IPS-NIHi7 (cell line): Measurements from ENCODE around the gene AKIP1.
"Not testable (repeated sequence)": the region's sequence is repeated elsewhere in the genome, so short reads cannot be mapped to it uniquely, and the experiment has no call there.

Experiments used
- DNase-seq: peaks from one replicate; pipeline ENCODE4 v3.0.0; 2012; ENCODE audit warnings: mixed read lengths; ENCODE audit errors: extremely low spot score

Gene AKIP1

DNA sequence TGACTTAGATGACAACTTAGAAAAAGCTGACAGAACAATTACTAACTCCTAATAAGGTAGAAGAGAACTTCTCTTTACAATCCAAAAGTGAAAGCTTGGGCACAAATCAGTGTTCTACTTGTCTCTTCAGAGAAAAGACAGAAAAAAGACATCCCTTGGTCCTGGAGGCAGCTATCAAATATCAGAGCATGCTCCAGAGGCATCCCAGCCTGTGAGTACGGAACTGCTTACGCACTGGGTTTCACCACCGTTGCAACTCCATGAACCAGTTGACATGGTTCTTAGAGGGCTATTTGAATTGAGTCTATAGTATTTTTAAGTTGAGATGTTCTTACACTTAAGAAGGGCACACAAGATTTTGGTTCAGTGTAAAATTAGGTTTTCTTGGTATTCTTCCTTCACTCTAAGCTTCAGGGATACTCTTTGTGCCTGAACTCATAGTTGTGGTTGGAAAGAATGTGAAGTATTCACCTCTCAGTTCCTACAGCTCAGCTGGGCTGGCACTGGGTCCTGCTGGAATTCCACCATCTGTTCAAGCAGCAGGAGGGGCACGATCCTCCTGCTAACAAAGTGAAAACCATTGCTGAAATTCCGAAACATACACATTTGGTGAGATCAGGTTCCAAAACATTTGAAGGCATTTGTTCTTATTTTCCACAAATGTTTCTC, 6.3 kb downstream of the AKIP1 start:
- DNase-seq = peak; percentile 44

DNA sequence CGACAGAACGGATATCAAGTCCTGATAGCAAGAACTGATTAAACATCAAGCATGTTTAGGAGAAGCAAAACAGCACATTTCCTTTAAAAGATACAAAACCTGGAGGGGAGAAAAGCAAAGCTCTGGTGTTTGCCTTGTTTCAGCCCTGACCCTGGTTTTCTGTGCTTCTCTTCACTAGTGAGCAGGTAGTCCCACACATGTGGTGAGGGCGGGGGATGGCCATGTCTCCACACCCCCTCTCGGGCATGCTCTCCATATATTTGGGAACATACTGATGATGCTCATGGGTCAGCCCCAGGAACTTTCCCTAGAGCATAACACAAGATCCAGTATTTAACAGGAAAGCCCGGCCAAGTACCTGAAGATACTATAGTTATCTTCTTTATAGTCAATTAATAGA, 11.7 kb downstream of the AKIP1 start:
- DNase-seq = no peak

DNA sequence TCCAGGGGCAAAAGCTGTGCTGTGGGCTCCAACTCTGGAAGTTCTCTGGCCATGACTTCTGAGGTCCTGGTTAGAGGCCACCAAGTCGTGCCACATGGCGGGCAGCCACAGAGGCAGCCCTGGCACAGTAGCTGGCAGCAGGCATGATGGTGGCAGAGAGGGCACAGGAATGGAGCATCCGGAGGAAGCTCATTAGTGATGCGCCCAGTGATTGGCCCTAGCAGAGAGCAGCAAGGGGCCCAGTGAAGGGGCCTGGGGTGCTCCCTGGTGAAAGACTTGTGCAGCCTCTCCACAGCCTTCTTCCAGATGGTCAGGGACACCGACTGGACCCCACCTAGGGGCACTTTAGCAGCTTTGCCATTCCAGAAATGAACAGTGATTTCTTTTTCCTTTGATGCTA, 14.7 kb downstream of the AKIP1 start:
- DNase-seq = no peak

DNA sequence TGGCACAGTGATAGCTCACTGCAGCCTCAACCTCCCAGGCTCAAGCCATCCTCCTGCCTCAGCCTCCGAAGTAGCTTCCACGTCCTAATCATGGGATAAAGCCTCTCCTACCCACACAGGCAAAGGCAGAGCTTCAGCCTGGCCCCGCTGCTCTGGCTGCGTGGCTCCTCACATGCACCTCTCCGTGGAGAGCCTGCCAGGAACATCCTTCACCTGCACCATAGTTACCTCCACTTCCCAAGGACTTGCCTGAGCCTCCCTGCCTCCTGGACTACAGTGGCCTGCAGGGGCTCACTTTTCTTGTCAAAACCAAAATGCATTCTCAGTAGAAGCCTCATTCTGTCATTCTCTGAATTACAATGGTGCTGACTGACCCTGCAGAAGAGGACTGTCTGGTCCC, 15.2 kb downstream of the AKIP1 start:
- DNase-seq = no peak

DNA sequence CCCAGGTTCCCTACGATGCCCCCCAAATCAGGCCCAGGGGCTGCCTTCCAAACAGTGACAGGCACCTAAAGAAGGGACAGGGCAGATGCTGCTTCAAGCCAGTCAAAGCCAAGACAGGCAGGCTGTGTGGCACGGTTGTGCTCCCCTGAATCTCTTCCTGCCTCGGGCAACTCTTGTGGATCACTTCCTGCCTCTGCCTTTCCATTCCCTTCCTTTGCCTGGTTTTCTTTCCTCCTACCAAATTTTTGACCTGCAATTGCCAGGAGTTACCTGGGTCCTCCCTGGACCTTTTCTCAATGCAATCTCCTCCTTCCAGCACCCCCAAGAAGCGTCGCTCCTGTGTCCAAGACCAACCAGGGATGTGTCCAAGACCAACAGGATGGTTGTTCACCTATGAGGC, 16.2 kb downstream of the AKIP1 start:
- no peak for DNase-seq

DNA sequence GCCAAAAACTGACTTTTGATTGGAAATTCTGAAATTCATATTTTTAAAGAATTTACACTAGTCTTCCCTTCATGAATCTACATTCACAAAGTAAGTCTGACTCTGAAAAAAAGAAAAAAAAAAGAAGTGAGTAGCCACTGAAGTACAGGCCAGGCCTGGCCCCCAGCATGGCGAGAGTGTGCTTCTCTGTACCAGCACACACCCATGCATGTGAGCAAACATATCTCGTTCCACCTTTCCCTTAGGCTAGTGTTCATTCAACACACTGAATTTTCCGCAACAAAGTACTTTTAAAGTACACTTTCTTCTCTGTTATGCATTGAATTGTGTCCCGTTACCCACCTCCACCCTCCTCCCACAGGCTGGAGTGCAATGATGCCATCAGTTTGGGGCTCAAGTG, 17.2 kb downstream of the AKIP1 start:
- no peak for DNase-seq

DNA sequence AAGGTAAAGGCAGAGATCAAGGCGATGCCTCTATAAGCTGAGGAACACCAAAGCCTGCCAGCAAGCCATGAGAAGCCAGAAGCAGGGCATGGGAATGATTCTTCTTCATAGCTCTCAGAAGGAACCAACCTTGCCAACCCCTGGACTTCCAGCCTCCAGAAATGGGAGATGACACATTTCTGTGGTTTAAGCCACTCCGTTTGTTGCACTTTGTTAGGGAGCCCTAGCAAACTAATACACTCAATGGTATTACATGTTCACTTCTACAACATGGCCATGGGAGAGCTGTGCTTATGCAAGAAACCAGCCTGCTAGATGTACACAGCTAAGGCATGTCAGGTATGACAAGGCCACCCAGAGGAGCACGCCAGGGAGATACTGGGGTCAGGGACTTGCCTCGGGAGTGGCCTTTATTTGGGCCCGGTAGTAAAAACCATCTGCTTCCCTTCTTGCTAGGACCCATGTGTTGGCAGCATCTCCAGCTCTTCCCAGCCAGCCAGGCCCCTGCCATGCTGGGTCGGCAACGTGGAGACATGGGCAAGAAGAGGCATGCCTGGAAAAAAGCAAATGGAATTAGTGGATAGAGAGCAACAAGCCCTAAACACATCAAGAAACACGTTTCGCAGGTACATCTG, 18.1 kb downstream of the AKIP1 start:
- DNase-seq = no peak

DNA sequence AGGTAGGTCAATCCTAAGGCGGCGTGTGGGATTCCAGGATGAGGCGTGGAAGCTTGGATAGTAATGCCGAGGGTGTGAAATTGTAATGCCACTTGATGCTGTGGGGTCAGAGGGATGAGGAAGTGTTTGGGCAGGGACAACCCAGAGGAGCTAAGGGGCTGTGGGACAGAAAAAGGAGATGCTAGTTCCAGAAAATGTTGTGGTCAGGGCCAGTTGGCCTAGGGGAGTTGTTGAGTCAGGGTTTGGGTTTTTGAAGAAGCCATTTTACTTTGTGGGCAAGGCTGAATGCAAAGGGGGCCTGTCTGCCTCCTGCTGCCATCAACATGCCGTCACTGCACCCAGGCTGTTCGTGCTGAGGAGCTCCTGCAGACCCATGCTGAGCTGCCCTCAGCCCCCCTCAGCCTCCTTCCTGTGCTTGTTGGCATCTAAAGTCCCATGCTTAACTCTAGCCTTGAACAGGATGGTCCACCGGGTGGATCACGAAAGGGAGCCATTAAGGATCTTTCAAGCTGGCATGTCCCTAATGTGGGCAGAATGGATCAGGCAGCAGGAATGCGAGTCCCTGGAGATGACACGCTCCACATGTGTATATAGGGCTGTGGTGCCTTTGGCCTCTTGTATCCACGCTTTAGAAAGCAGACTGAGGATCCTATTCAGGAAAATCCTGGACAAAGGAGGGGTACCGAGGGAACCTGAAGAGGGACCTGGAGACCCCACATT, 19.6 kb downstream of the AKIP1 start:
- no peak for DNase-seq

DNA sequence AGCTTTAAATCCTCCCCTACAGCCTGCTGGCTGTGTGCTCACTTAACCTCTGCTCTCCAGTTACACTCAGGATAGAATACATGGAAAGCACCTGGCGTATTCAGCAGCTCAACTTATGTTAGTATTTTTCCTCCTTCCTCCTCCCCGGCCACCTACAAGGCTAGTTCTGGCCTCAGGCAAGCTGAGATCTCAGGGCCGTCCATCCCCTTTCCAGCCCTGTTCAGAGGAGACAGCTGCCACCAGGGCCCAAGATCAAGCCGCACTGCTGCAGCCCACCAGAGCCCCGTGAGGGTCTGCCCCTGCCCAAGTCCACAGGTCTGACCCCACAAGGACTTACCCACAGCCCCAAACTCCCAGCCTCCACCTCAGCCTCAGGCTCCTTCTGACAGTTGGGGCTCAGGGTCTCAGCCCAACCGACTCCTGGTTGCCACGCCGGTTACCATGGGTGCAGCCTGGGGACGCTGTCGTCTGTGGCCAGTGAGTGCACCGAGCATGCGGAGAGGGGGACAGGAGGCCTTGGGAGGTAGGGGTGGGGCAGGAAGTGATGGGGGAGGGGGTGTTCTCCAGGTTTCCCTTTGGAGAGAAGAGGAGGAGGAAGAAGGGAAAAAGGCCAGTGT, 21.7 kb downstream of the AKIP1 start, which contains the start of gene C11orf16:
Gene C11orf16 (minus strand): TSS at position 384 of the 617 bp plus-strand sequence. CDS start 639 bp downstream, outside the sequence.
- peak; percentile 44 for DNase-seq

DNA sequence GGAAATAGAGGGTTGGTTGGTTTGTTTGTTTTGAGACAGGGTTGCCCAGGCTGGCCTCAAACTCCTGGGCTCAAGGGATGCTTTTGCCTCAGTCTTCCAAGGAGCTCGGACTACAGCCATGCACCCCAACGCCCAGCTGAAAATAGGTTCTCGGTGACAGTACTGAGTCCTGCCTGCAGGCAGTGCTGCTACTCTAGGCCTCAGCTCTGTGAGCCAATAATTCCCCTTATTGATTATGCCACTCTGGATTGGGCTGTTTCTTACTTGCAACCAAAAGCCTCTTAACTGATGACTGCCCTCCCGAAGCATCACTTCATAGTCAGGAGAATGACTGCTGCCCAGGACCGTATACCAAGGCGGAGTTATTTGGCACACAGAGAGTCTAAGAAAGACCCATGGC, 22.9 kb downstream of the AKIP1 start:
- peak; percentile 40 for DNase-seq

DNA sequence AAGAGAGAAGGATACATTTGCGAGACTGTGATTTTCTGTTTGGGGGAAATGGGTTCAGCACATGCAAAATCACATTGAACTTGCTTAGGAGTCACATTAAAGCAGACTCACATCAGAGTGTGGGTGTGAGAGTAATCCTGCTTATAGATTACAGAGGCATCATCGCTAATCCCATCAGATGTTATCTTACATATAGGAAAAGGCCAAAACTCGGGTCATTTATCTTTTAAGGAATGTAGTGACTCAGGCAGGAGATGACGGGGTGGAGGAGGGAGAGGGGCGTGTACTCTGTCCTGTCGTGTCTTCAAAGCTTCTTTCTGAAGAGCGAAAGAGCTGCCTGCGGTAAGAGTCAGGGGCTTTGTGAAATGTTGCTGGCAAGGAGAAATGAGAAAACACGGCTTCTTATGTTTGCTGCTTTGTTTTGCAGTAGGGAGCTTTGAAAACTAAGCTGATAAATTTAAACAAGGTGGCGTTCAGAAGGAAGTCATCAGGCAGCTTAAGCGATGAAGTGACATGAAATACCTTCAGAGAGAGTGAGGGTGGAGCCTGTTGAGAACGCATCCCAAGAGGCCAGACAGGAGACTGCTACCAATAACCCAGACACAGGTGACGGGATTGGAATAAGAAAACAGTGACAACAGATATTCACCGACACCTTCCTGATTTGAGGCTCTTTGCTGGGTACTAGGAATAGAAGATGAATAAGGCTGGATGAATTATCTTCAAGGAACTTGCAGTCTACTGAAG, 23.9 kb downstream of the AKIP1 start:
- DNase-seq = peak; percentile 49

DNA sequence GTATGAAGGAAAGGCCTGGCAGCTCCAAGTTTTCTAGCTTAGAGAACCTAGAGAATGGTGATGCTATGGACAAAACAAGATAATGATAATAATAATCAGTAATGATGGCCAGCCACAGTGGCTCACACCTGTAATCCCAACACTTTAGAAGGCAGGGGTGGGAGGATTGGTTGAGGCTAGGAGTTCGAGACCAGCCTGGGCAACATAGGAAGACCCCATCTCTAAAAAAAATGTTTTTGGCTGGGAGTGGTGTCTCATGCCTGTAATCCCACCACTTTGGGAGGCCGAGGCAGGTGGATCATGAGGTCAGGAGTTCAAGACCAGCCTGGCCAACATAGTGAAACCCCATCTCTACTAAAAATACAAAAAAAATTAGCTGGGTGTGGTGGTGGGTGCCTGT, 24.8 kb downstream of the AKIP1 start:
- DNase-seq = not testable (repeated sequence)

DNA sequence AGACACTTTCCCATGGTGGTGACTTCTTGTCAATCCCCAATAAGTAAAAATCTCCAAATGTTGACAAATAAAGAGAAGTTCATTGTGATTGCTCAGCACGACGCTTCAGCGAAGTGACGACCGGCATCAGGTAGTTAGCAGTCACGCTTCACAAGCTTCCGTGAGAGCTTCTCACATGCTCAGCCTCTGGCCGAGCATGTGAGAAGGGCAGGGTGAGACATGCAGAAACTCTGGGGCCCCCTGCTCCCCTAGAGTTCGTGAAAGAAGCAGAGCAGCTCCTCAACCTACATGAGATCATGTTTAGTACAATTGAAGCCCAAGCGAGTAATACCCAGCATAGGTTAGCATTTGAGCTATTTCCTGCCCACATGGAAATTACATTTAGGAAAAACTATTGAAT, 26.2 kb downstream of the AKIP1 start:
- DNase-seq = no peak

DNA sequence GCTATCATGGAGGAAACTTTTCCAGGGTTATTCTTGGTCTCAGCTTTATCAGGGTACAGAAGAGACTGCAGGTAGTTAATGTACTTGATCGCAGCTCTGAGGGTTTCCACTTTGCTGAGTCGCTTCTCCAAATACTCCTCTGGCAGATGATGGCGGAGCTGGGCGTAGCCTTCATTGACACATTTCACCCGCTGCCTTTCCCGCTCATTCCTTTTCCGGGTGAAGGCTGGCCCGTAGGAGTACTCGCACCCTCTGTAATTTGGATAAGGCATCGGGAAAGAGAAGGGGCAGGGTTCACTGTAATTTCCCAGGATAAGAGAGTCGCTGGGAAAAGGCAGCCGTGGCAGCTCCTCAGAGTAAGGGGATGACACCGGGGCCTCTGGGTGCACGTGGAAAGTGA, 26.7 kb downstream of the AKIP1 start:
- DNase-seq = no peak

DNA sequence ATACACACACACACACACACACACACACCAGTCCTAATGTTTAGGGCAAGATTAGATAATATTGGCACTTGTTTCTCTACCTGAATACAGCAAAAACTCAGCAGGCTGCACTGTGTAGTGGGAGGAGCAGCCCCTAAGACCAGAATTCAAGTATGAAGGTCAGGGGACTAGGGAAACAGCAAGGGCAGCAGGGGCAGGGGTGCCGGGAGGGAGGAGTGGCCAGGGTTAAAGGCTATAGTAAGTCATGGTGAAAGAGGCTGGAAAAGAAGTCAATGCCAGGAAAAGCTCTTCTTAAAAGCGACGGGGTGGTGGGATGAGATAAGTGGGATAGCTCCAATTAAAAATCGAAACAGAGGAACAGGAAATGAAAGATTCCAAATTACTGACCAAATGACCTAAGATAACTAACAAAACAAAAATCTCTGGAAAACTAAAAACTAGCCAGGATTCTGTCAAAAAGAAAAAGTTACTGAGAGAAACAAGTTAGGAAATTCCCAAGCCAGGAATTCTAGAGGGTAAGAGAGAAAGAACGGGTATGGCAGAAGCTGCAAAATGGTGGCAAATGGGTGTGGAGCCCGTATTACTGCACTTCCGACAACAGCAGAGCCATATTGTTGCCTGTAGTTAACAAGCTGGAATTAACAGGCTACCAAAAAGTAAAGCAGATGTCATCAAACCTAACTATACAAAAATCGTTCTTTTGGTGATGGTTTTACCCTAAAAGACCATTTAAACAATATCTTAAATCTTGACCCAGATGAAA, 30.5 kb downstream of the AKIP1 start:
- no peak for DNase-seq

DNA sequence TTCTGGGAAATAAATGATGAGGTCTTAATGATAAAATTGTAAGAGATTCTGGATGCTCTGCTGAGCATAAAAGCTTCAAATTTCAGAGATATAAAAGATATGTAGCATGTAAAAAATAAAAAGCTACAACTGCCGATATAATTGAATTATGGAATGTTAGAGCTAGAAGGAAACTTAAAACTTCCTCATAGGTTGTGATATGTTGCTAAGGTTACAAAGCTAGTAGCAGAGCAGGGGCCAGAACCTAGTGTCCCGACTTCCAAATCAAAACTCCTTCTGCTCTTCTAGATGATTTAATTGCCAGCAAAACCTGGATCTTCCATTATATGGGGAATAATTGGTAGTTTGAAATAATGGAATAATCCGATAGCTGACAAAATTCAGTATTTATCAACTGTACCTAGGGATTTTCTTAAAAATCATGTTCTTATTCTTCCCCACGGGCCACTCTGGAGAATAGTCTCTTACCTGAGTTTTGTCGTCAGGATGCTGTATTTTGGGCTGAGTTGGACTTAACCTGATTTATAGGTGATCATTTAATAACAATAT, 31.6 kb downstream of the AKIP1 start, which contains the start of gene ASCL3:
Gene ASCL3 (minus strand): TSS at position 499 of the 549 bp plus-strand sequence. CDS start 4,855 bp downstream, outside the sequence.
- DNase-seq = no peak

DNA sequence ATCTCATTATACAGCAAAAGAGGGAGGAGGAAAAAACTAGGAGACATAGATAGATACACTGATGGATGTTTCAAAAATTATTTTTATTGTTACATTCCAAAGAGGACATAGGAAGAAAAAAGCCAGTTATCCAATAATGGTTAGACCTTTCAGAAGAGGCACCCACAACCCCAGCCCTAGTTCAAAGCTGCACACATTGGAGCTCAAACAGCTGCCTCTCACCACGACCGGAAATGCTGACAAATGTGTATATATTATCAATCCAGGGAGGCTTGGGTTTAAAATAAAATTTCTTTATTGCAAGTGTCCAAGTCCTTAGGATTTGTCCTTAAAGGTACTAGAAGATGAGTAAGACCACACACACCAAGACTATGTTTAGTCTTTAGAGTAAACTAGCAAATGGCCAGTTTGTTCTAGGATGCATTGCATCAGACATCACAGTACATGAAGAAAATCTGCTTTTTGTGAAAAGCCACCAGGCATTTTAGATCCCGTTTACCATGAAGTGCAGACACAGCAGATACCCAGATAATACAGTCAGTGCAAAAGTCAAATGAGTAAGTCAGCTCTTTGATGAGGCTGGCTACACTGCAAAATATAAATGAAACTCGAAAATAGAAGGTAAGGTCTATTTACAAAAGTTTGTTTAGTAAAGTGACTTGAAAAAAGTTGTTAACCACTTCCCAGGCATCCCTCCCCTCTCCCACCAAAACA, 36.4 kb downstream of the AKIP1 start:
- no peak for DNase-seq

DNA sequence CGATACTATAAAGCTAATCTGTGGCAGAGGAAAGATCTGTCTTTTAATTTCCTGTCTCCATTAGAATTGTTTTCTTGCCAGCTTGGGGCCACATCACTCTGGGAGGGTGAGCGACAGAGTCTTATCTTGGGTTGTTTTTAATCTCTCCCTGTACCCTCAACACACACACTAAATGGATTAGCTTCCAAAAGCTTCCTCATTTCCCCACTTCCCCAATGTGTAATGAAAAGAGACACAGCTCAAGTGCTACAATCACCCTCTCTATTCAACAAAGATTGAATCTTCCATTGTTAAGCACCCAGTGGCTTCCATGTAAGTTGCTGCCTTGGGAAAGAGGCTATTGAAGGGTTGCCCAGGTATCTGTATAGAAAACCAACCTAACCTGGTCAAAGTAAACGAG, 37.9 kb downstream of the AKIP1 start:
- no peak for DNase-seq

DNA sequence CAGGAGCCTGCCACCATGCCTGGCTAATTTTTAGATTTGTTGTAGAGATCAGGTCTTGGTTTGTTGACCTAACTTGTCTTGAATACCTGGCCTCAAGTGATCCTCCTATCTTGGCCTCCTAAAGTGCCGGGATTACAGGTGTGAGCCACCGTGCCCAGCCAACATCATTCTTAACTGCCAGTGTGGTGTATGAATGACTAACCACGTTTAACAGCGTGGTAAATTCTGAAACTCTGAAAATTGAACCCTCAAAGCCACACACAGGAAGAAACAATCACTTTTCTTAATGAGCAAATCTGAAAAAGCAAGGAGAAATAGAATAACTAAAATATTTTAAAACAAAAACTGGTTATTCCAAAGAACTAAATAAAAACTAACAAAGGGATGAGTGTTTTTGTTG, 45.9 kb downstream of the AKIP1 start:
- DNase-seq = no peak
